ENCODE data around the gene PNRC2. TPM values are rescaled to one million over a fixed set of nuclear protein-coding genes. Genes with fewer than 3 reads are reported as not detected.

Gene PNRC2, protein sequence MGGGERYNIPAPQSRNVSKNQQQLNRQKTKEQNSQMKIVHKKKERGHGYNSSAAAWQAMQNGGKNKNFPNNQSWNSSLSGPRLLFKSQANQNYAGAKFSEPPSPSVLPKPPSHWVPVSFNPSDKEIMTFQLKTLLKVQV
- total RNA-seq, result 113 and 177 TPM in 2 replicates

DNA sequence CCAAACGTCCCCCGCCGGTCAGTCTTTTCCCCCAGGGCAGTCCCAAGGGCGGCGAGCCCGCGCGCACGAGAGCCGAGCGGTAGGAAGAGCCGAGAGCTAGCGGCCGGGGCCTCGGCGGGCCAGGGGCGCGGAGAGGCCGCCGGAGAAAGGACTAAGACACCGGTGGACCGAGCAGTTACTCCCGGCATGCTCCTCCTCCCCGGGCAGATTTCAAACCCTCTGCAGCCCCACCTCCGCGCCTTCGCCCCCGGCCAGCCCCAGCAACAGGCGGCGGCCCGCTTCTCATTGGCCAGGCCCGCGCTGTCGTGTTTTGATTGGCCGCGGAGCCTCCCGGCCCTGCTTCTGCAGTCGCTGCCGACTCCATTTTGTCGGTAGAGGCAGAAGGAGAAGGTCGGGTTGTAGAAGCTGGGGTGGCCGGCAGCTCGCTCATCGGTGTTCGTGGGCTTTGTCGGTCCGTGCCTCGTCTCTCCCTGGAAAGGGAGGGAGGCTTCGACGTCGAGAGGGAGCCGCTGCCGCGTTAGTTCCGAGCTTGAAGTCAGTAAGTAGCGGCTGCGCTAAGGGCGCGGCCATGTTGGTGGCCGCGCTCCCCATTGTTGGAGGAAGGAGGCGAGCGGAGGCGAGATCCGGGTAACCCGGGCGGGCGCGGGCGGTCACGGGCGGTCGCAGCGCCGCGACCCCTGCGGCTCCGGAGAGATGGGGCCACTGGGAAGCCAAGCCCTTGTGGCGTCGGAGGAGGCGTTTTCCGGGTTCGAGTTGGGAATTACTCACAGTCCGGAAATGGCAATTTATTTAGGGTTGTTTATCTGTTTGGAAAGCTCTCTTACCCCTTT lies at the start of gene PNRC2:
Gene PNRC2 (plus strand): TSS at position 368 of the 830 bp plus-strand sequence. CDS start 1,630 bp downstream, outside the sequence.

DNA sequence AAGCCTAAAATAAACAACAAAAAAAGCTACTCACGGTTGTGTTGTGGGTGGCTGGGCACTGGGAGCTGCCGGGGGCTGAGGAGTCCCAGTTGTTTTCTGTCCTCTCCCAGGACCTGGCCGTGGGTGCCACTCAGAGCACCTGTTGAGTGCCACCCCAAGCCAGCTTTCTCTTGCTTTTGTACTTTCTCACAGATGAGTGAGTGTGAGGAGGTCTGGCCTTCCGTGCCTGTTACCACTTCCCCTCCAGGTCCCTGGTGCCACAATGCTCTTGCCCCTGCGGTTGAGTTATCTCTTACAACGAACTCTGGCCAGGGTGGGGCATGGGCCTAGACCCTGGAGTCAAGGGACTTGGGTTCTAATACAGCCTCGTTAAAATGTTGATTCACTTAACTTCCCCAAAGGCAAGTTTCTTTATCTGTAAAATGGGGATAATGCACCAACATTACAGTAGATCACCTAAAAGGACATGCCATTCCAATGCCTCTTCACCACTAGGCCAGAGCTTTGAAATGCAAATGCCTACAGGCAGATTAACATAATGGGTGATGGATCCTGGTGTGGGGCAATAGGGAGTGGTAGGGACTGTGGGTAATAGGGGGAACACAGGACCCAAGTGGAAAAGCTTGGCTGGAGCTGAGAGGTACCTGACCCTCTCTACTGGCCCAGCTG lies 46.3 kb upstream of the PNRC2 start, which contains the start of gene CNR2:
Gene CNR2 (minus strand): TSS at position 151 of the 669 bp plus-strand sequence. CDS start 37,745 bp downstream, outside the sequence.

DNA sequence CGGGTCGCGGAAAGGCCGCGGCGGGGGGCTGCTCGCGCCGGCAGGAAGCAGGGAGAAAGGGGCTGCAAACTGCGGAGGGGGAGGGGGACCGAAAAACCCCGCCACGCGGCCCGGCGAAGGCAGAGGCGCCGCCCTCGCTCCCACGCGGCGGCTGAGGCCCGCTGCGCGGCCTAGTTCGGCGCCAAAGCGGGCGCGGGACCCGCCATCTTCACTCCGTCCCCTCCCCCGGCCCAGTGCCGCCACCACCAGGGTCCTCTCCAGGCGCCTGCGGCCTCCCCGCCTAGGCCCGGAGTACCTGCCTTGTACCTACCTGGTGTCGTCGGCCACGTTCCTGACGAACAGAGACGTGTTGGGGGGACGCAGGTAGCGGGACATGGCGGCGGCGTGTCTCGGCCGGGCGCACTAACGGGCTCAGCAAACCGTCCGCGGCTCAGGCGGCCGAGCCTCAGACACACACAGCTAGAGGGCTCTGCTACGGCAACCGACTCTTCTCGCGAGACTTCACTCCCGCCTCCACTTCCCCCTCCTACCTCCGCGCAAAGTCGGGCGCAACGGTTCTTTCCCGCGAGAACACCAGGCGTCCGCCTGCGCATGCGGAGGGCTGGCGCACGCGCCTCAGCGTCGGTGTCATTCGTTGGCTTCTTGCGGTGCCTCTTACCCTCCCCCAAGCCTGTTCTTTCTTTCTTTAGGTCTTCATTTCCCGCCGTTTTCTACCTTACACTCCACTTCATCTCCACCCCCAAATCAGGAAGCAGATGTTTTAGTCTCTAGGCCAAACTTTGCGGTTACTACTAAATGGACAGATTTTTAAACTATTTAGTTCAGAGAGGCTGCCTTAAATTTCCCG lies 20.5 kb downstream of the PNRC2 start, which contains the start of gene SRSF10:
Gene SRSF10 (minus strand): TSS at position 447 of the 847 bp plus-strand sequence. CDS start 72 bp downstream, at position 375.

Other genes starting within 250 kb of the PNRC2 start
- gene ELOA, start 216.4 kb upstream of the PNRC2 start, total RNA-seq, result 17.6 and 19.2 TPM in 2 replicates
- gene PITHD1, start 181.4 kb upstream of the PNRC2 start, total RNA-seq, result 37.7 and 44.2 TPM in 2 replicates
- gene LYPLA2, start 168.7 kb upstream of the PNRC2 start, total RNA-seq, result 87.2 and 123 TPM in 2 replicates
- 64.3 and 77.4 TPM in 2 replicates for gene GALE, start 159.1 kb upstream of the PNRC2 start, total RNA-seq
- 38.7 and 43.9 TPM in 2 replicates for gene HMGCL, start 134.4 kb upstream of the PNRC2 start, total RNA-seq
- gene FUCA1, start 91.5 kb upstream of the PNRC2 start, total RNA-seq, result 6.5 and 7.9 TPM in 2 replicates
- not detected in 2 replicates for gene CNR2, start 46.5 kb upstream of the PNRC2 start, total RNA-seq
- gene SRSF10, start 20.5 kb downstream of the PNRC2 start, total RNA-seq, result 90.9 and 140 TPM in 2 replicates
- 0.30 and 0.32 TPM in 2 replicates for gene MYOM3, start 152.3 kb downstream of the PNRC2 start, total RNA-seq
- gene IL22RA1, start 183.3 kb downstream of the PNRC2 start, total RNA-seq, result not detected in 2 replicates
- not detected in 2 replicates for gene IFNLR1, start 227.5 kb downstream of the PNRC2 start, total RNA-seq